Measurements from ENCODE around the gene NCAPG2. TPM values are rescaled to one million over a fixed set of nuclear protein-coding genes. Genes with fewer than 3 reads are reported as not detected.

Gene NCAPG2
- total RNA-seq, 1 experiment from 2014 or later, result 99.2 TPM

GRCh38 chr7:158729646-158730382, 25.2 kb upstream of the NCAPG2 start:
- ATAC-seq (no peak), DNase-seq (ENCODE audit: low spot score) (no peak)
- CTCF ChIA-PET, result interaction anchor here (1.4 kb wide), 1 partner anchor 247 kb away, joined by 5 read pairs; no protein-coding TSS in a partner anchor
- Mint-ChIP-seq H3K4me3 (no peak overlapping the region), H3K4me1 (peaks cover 38% of the 10 kb centered on the region), H3K36me3 (peaks cover 20% of the 10 kb centered on the region), H3K27me3 (ENCODE audit: low read depth) (no peaks in the 10 kb centered on the region), H3K9me3 (no peaks in the 10 kb centered on the region), H3K27ac (peak overlapping the region; percentile 10)
- POLR2A ChIA-PET, result no interaction called here
- no peak for TF ChIP-seq EMX1 (CRISPR knock-in tag; IDR thresholded peaks at IDR 0.05)
- no peak for TF ChIP-seq NR2C2 (CRISPR knock-in tag; IDR thresholded peaks at IDR 0.05)
- TF ChIP-seq MLX (CRISPR knock-in tag; IDR thresholded peaks at IDR 0.05), result no peak
- no peak for TF ChIP-seq AR (CRISPR knock-in tag; IDR thresholded peaks at IDR 0.05)
- TF ChIP-seq ZNF138 (CRISPR knock-in tag; conservative IDR thresholded peaks at IDR 0.05), result no peak

GRCh38 chr7:158728911-158729645, 24.5 kb upstream of the NCAPG2 start:
- no peak for DNase-seq (ENCODE audit: low spot score)
- no peak overlapping the region for H3K27ac Mint-ChIP-seq

More at GRCh38 chr7:158728911-158729645, 24.5 kb upstream of the NCAPG2 start:
- peaks cover 17% of the 10 kb centered on the region for H3K36me3 Mint-ChIP-seq
- ATAC-seq, result peak; percentile 44
- ChIA-PET CTCF (no interaction called here), POLR2A (no interaction called here)
- TF ChIP-seq AR (CRISPR knock-in tag; IDR thresholded peaks at IDR 0.05) (no peak), CDX4 (CRISPR knock-in tag; IDR thresholded peaks at IDR 0.05; ENCODE audit: borderline replicate concordance) (no peak), ATF3 (CRISPR knock-in tag; conservative IDR thresholded peaks at IDR 0.05) (no peak), GTF2I (CRISPR knock-in tag; conservative IDR thresholded peaks at IDR 0.05) (no peak), MAX (CRISPR knock-in tag; IDR thresholded peaks at IDR 0.05) (no peak), ATF1 (CRISPR knock-in tag; IDR thresholded peaks at IDR 0.05) (no peak), ZNF232 (CRISPR knock-in tag; IDR thresholded peaks at IDR 0.05) (no peak), CTCF (IDR thresholded peaks at IDR 0.05) (no peak), CREB1 (CRISPR knock-in tag; IDR thresholded peaks at IDR 0.05) (no peak), ZNF138 (CRISPR knock-in tag; conservative IDR thresholded peaks at IDR 0.05) (no peak), IRF2 (CRISPR knock-in tag; IDR thresholded peaks at IDR 0.05; ENCODE audit: borderline replicate concordance, low read depth) (no peak), FOXJ3 (CRISPR knock-in tag; IDR thresholded peaks at IDR 0.05; ENCODE audit: borderline replicate concordance) (no peak), SMAD4 (CRISPR knock-in tag; IDR thresholded peaks at IDR 0.05) (no peak), TP53 (CRISPR knock-in tag; IDR thresholded peaks at IDR 0.05) (no peak), FOXP1 (CRISPR knock-in tag; IDR thresholded peaks at IDR 0.05; ENCODE audit: borderline replicate concordance) (no peak)
- H3K4me1 Mint-ChIP-seq, result peaks cover 38% of the 10 kb centered on the region
- no peaks in the 10 kb centered on the region for H3K9me3 Mint-ChIP-seq
- H3K4me3 Mint-ChIP-seq, result no peak overlapping the region
- no peaks in the 10 kb centered on the region for H3K27me3 Mint-ChIP-seq (ENCODE audit: low read depth)

Measured in WTC11 (cell line).